C4-2B (cell line): Measurements from ENCODE around the gene MRPL57.

ENCODE experiments used
- CTCF ChIP-seq: fragments of 450-650 bp; conservative IDR thresholded peaks from 2 replicates; pipeline ENCODE4 v1.5.1; 2017; ENCODE audit warnings: mild to moderate bottlenecking
- ZFX ChIP-seq: fragments of 450-650 bp; IDR thresholded peaks from 2 replicates; pipeline ENCODE4 v1.6.1; 2017

- no peak for TF ChIP-seq CTCF
- no peak for TF ChIP-seq ZFX
Measured at GRCh38 chr13:21225082-21225481, 48.6 kb downstream of the MRPL57 start.
